IMR-90 (cell line): ENCODE results near the gene PCK1. TPM values are rescaled to one million over a fixed set of nuclear protein-coding genes. Genes with fewer than 3 reads are reported as not detected.

Experiments
- ATAC-seq: fragments of 200-7000 bp; cut with Tn5 transposase; 2 replicates; pipeline ENCODE4 v1.9.1; 2020; ENCODE audit warnings: low read depth, mild to moderate bottlenecking, moderate library complexity
- BruUV-seq: library from RNA; stranded (reverse); fragments of 400-500 nt; replicated peaks from 2 replicates; lab custom pipeline; 2021; lab: Mats Ljungman, UMichigan
- CTCF ChIA-PET: fragments of 300-600 bp; formaldehyde crosslinking; extraction: SDS; loops from one replicate; lab custom pipeline; 2021; ENCODE audit warnings: antibody characterized with exemption; lab: Yijun Ruan, JAX
- POLR2A ChIA-PET: fragments of 300-600 bp; sonication (Branson Sonifier 250); formaldehyde crosslinking; loops from one replicate; lab custom pipeline; 2022; ENCODE audit warnings: antibody characterized with exemption; ENCODE audit not compliant: unreplicated experiment; lab: Charles Lee
- DNase-seq: peaks from one replicate; pipeline ENCODE4 v3.0.0; 2013
- H2AFZ ChIP-seq: replicated peaks from 2 replicates; pipeline ENCODE3; 2013; ENCODE audit warnings: low read length, mild to moderate bottlenecking; ENCODE audit not compliant: poor library complexity
- H2AK5ac ChIP-seq: 2 replicates; pipeline ENCODE4 v1.6.1; 2013; ENCODE audit warnings: low read depth, low read length, inconsistent platforms
- H2AK9ac ChIP-seq: replicated peaks from 2 replicates; pipeline ENCODE3; 2013; ENCODE audit warnings: mild to moderate bottlenecking, low read depth, low read length, moderate library complexity; ENCODE audit not compliant: poor library complexity
- H2BK120ac ChIP-seq: 2 replicates; pipeline ENCODE4 v1.6.1; 2013; ENCODE audit warnings: low read depth, low read length, inconsistent platforms
- H2BK15ac ChIP-seq: 3 replicates; pipeline ENCODE4 v1.6.1; 2013; ENCODE audit warnings: low read depth, low read length, inconsistent platforms
- H2BK20ac ChIP-seq: 2 replicates; pipeline ENCODE4 v1.6.1; 2013; ENCODE audit warnings: low read depth, mild to moderate bottlenecking, inconsistent platforms, low read length, moderate library complexity
- H2BK5ac ChIP-seq: 2 replicates; pipeline ENCODE4 v1.6.1; 2013; ENCODE audit warnings: mild to moderate bottlenecking, low read depth, low read length, inconsistent platforms; ENCODE audit not compliant: poor library complexity, severe bottlenecking
- H3K14ac ChIP-seq: replicated peaks from 2 replicates; pipeline ENCODE4 v1.6.1; 2013; ENCODE audit warnings: low read depth, low read length, inconsistent platforms
- H3K18ac ChIP-seq: 2 replicates; pipeline ENCODE4 v1.6.1; 2013; ENCODE audit warnings: low read depth, low read length, control low read depth
- H3K23ac ChIP-seq: 2 replicates; pipeline ENCODE4 v1.6.1; 2013; ENCODE audit warnings: low read depth, low read length, inconsistent platforms
- H3K27ac ChIP-seq: 2 replicates; pipeline ENCODE4 v1.5.1; 2013; ENCODE audit warnings: mild to moderate bottlenecking, control low read depth, low read length; ENCODE audit not compliant: insufficient read depth
- H3K27me3 ChIP-seq: 2 replicates; pipeline ENCODE4 v1.6.1; 2013; ENCODE audit warnings: low read length; ENCODE audit not compliant: control insufficient read depth, insufficient read depth
- H3K36me3 ChIP-seq: 2 replicates; pipeline ENCODE4 v1.6.1; 2013; ENCODE audit warnings: low read length, mixed read lengths; ENCODE audit not compliant: control insufficient read depth, insufficient read depth
- H3K4ac ChIP-seq: 2 replicates; pipeline ENCODE4 v1.6.1; 2013; ENCODE audit warnings: low read depth, low read length, inconsistent platforms
- H3K4me1 ChIP-seq: 2 replicates; pipeline ENCODE4 v1.6.1; 2013; ENCODE audit warnings: low read length, mixed read lengths; ENCODE audit not compliant: control insufficient read depth, insufficient read depth
- H3K4me2 ChIP-seq: 2 replicates; pipeline ENCODE4 v1.6.1; 2013; ENCODE audit warnings: low read depth, mild to moderate bottlenecking, control low read depth, low read length, moderate library complexity
- H3K4me3 ChIP-seq: 2 replicates; pipeline ENCODE4 v1.5.1; 2013; ENCODE audit warnings: low read depth, mild to moderate bottlenecking, control low read depth, low read length, moderate library complexity; ENCODE audit not compliant: insufficient read depth
- H3K56ac ChIP-seq: 2 replicates; pipeline ENCODE4 v1.6.1; 2013; ENCODE audit warnings: low read length, inconsistent platforms; ENCODE audit not compliant: insufficient read depth; ENCODE audit errors: extremely low read depth
- H3K79me1 ChIP-seq, 2 experiments: 2 replicates each; pipeline ENCODE4 v1.6.1; 2013; ENCODE audit warnings: low read length in 2 of 2, inconsistent platforms in 1 of 2, low read depth in 1 of 2
- H3K9ac ChIP-seq: 2 replicates; pipeline ENCODE4 v1.6.1; 2013; ENCODE audit warnings: low read depth, low read length, control low read depth
- H3K9me1 ChIP-seq: 2 replicates; pipeline ENCODE4 v1.6.1; 2013; ENCODE audit warnings: low read length, inconsistent platforms; ENCODE audit not compliant: insufficient read depth
- H3K9me3 ChIP-seq: 2 replicates; pipeline ENCODE4 v1.6.1; 2013; ENCODE audit warnings: low read length; ENCODE audit not compliant: control insufficient read depth, insufficient read depth
- H4K20me1 ChIP-seq: 2 replicates; pipeline ENCODE4 v1.6.1; 2013; ENCODE audit warnings: low read length, inconsistent platforms; ENCODE audit not compliant: insufficient read depth
- H4K5ac ChIP-seq: 2 replicates; pipeline ENCODE4 v1.6.1; 2013; ENCODE audit warnings: mild to moderate bottlenecking, low read depth, low read length, control low read depth
- H4K8ac ChIP-seq, 2 experiments: 2 replicates each; pipeline ENCODE4 v1.6.1; 2013; ENCODE audit warnings: low read depth in 2 of 2, low read length in 2 of 2, control low read depth in 1 of 2, inconsistent platforms in 1 of 2
- H4K91ac ChIP-seq: 2 replicates; pipeline ENCODE4 v1.6.1; 2013; ENCODE audit warnings: low read depth, low read length, inconsistent platforms; ENCODE audit not compliant: insufficient read depth
- CEBPB ChIP-seq: IDR thresholded peaks from 2 replicates; pipeline ENCODE4 v1.6.1; 2012; ENCODE audit warnings: low read depth, low read length, improper control_type of control experiment
- USF2 ChIP-seq: fragments of 150-350 bp; IDR thresholded peaks from 2 replicates; pipeline ENCODE4 v1.6.1; 2017; ENCODE audit warnings: mild to moderate bottlenecking, antibody characterized with exemption, low read length, low read depth
- WGBS, 2 experiments: methylation state at CpG; one replicate each; pipeline versions ENCODE4 v1.1.5 to v1.1.7; 2013; ENCODE audit warnings: missing lambda C conversion rate in 2 of 2; ENCODE audit not compliant: insufficient read length in 1 of 2; ENCODE audit errors: extremely low coverage in 2 of 2; 5-methylcytosine and 5-hydroxymethylcytosine counted together
- dilution Hi-C: fragments of 300-500 bp; cut with HindIII; formaldehyde crosslinking; loops from one replicate; pipeline ENCODE4 v1.14.3; 2018; ENCODE audit warnings: low sequenced_read_pairs; ENCODE audit not compliant: unreplicated experiment
- in situ Hi-C: fragments of 300-500 bp; cut with MboI; formaldehyde crosslinking; loops from 3 replicates; pipeline ENCODE4 v1.14.3; 2019; ENCODE audit warnings: low sequenced_read_pairs, inconsistent platforms, mixed read lengths
- intact Hi-C: fragments of 100-400 bp; cut with micrococcal nuclease; formaldehyde crosslinking; loops from 2 replicates; pipeline ENCODE4 v1.10.0; 2022
- polyA plus RNA-seq, 3 experiments: library from polyadenylated mRNA; depleted of rRNA; stranded (reverse); fragments of >200 nt; gene quantifications; 2 replicates each; pipeline ENCODE4 v1.2.3, GENCODE V29; 2012; ENCODE audit warnings: low replicate concordance in 1 of 3
- total RNA-seq: library from RNA; depleted of rRNA; stranded (reverse); fragments of >200 nt; gene quantifications from 2 replicates; pipeline ENCODE4 v1.2.3, GENCODE V29; 2012

The PCK1 gene
- total and polyA plus RNA-seq, 2 of the 4 experiments (the other 2 are of a cell fraction) = not detected

- H4K8ac ChIP-seq = no peak overlapping the region
- CTCF ChIA-PET = no interaction called here
Observed at GRCh38 chr20:57579898-57580447, 19.1 kb downstream of the PCK1 start.

More at GRCh38 chr20:57579898-57580447, 19.1 kb downstream of the PCK1 start:
- Histone ChIP-seq H3K9me3 (peaks cover 3% of the 10 kb centered on the region), H2BK120ac (no peak overlapping the region), H3K23ac (no peak overlapping the region), H4K20me1 (no peaks in the 10 kb centered on the region), H3K9ac (no peak overlapping the region), H2BK20ac (no peak overlapping the region), H3K14ac (no peak overlapping the region), H3K4me3 (no peak overlapping the region), H2BK15ac (no peak overlapping the region), H3K18ac (no peak overlapping the region), H4K5ac (no peak overlapping the region), H4K91ac (no peak overlapping the region), H2AFZ (no peak overlapping the region), H3K4ac (no peak overlapping the region), H2BK5ac (no peak overlapping the region), H3K27me3 (peaks cover 35% of the 10 kb centered on the region), H2AK9ac (no peak overlapping the region), H3K4me1 (peaks cover 11% of the 10 kb centered on the region), H3K79me1 (no peaks in the 10 kb centered on the region), H3K56ac (no peak overlapping the region), H3K27ac (no peak overlapping the region), H2AK5ac (no peak overlapping the region), H3K9me1 (no peaks in the 10 kb centered on the region; the same call in 1 of the 2 replicates), H3K36me3 (no peaks in the 10 kb centered on the region), H3K4me2 (no peak overlapping the region)
- TF ChIP-seq USF2 (no peak), CEBPB (no peak)
- ATAC-seq (no peak), DNase-seq (no peak)
- BruUV-seq = no TSS peak
- intact Hi-C loops = no loop called here
- in situ Hi-C loops = no loop called here
- dilution Hi-C loops = no loop called here
- WGBS, 2 experiments = 53% methylated on average over 7 of the region's 21 CpGs; no CpG with 5 or more reads in 1 of the 2 experiments
- POLR2A ChIA-PET = no interaction called here
